ENCODE results near the gene SEL1L3. TPM values are rescaled to one million over a fixed set of nuclear protein-coding genes. Genes with fewer than 3 reads are reported as not detected.

Gene SEL1L3
- total and polyA plus RNA-seq, 9 of the 15 experiments (the other 6 are each of a cell fraction or from before 2014, with no cell fraction given), result 10.0 to 44.3 (median 21.6) TPM

GRCh38 chr4:25888781-25889180 is 26.0 kb upstream of the SEL1L3 start (continued):
- TF ChIP-seq, protein P1, sequence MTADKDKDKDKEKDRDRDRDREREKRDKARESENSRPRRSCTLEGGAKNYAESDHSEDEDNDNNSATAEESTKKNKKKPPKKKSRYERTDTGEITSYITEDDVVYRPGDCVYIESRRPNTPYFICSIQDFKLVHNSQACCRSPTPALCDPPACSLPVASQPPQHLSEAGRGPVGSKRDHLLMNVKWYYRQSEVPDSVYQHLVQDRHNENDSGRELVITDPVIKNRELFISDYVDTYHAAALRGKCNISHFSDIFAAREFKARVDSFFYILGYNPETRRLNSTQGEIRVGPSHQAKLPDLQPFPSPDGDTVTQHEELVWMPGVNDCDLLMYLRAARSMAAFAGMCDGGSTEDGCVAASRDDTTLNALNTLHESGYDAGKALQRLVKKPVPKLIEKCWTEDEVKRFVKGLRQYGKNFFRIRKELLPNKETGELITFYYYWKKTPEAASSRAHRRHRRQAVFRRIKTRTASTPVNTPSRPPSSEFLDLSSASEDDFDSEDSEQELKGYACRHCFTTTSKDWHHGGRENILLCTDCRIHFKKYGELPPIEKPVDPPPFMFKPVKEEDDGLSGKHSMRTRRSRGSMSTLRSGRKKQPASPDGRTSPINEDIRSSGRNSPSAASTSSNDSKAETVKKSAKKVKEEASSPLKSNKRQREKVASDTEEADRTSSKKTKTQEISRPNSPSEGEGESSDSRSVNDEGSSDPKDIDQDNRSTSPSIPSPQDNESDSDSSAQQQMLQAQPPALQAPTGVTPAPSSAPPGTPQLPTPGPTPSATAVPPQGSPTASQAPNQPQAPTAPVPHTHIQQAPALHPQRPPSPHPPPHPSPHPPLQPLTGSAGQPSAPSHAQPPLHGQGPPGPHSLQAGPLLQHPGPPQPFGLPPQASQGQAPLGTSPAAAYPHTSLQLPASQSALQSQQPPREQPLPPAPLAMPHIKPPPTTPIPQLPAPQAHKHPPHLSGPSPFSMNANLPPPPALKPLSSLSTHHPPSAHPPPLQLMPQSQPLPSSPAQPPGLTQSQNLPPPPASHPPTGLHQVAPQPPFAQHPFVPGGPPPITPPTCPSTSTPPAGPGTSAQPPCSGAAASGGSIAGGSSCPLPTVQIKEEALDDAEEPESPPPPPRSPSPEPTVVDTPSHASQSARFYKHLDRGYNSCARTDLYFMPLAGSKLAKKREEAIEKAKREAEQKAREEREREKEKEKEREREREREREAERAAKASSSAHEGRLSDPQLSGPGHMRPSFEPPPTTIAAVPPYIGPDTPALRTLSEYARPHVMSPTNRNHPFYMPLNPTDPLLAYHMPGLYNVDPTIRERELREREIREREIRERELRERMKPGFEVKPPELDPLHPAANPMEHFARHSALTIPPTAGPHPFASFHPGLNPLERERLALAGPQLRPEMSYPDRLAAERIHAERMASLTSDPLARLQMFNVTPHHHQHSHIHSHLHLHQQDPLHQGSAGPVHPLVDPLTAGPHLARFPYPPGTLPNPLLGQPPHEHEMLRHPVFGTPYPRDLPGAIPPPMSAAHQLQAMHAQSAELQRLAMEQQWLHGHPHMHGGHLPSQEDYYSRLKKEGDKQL (CRISPR knock-in tag; IDR thresholded peaks at IDR 0.05; ENCODE audit: borderline replicate concordance), result no peak
- TF ChIP-seq RFX7 (CRISPR knock-in tag; IDR thresholded peaks at IDR 0.05) (no peak), BRD4 (IDR thresholded peaks at IDR 0.05) (no peak), CBX2 (IDR thresholded peaks at IDR 0.05; ENCODE audit: insufficient read depth, low read length, poor library complexity, severe bottlenecking) (no peak), ZKSCAN3 (CRISPR knock-in tag; IDR thresholded peaks at IDR 0.05) (no peak), GATAD2A (IDR thresholded peaks at IDR 0.05) (no peak), TAL1 (IDR thresholded peaks at IDR 0.05) (no peak), ZNF583 (CRISPR knock-in tag; IDR thresholded peaks at IDR 0.05) (no peak), ZFP1 (CRISPR knock-in tag; IDR thresholded peaks at IDR 0.05) (no peak), ZNF445 (CRISPR knock-in tag; IDR thresholded peaks at IDR 0.05; ENCODE audit: low read depth) (no peak), GABPB2 (CRISPR knock-in tag; conservative IDR thresholded peaks at IDR 0.05) (no peak)
- TF ChIP-seq, protein P2, sequence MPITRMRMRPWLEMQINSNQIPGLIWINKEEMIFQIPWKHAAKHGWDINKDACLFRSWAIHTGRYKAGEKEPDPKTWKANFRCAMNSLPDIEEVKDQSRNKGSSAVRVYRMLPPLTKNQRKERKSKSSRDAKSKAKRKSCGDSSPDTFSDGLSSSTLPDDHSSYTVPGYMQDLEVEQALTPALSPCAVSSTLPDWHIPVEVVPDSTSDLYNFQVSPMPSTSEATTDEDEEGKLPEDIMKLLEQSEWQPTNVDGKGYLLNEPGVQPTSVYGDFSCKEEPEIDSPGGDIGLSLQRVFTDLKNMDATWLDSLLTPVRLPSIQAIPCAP (CRISPR knock-in tag; IDR thresholded peaks at IDR 0.05; ENCODE audit: borderline replicate concordance), result no peak
